Dendritic cell treated with granulocyte-macrophage colony-stimulating factor and Interleukin-4, amounts not matched to agents 40 ng/mL and 50 ng/mL, for 4 days (primary cell): Measurements from ENCODE around the gene SEPTIN12.
A peak's percentile ranks its signal among the peaks of the same experiment; 100 is the strongest.

Experiments used
- H3K27ac Mint-ChIP-seq: one replicate; pipeline ENCODE4 v1.8.0; 2022; ENCODE audit warnings: mild to moderate bottlenecking, mixed read lengths
- H3K27me3 Mint-ChIP-seq: one replicate; pipeline ENCODE4 v1.8.0; 2022; ENCODE audit warnings: mild to moderate bottlenecking, mixed read lengths
- H3K36me3 Mint-ChIP-seq: one replicate; pipeline ENCODE4 v1.8.0; 2022; ENCODE audit warnings: low read depth, mixed read lengths
- H3K4me1 Mint-ChIP-seq: one replicate; pipeline ENCODE4 v1.8.0; 2022; ENCODE audit warnings: low read depth, mixed read lengths
- H3K4me3 Mint-ChIP-seq: one replicate; pipeline ENCODE4 v1.8.0; 2022; ENCODE audit warnings: mild to moderate bottlenecking, moderate library complexity, mixed read lengths
- H3K9me3 Mint-ChIP-seq: one replicate; pipeline ENCODE4 v1.8.0; 2022; ENCODE audit warnings: mixed read lengths
- intact Hi-C: fragments of 100-400 bp; cut with micrococcal nuclease; formaldehyde crosslinking; loops from one replicate; pipeline ENCODE4 v1.15.0; 2022

SEPTIN12 gene

DNA sequence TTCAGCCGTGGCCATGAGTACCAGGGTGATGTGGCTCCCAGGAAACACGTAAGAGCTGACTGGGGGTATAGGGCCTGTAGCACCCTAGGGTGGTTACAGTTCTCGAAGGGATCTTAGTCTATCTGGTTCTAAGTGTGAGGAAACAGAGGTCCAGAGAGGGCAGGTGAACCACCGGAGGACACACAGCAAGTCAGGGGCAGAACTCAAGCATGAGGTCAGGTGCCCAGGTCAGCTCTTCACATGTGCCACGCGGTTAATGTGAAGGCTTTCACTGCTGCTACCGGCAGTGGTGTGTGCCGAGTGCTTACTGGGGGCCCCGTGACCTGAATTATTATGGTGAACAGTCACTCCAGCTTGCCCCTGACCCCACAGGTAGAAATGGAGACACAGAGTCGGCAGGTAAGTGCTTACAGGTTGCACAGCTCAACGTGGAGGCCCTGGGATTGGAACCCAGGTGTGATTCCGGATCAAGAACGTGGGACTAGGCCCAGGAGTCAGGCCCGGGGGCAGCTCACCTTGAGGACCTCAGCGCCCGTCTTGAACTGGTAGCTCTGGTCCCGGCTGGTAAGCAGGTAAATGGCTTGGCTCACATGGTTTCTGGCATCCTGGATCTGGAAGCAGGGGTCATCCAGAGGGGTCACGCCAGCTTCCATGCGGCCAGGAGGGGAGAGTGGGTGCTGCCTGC, 11.2 kb upstream of the SEPTIN12 start:
- Mint-ChIP-seq H3K4me1 (peaks cover 44% of the 10 kb centered on the region), H3K9me3 (no peaks in the 10 kb centered on the region), H3K36me3 (peaks cover 82% of the 10 kb centered on the region), H3K27ac (peak overlapping the region; percentile 18), H3K27me3 (no peaks in the 10 kb centered on the region), H3K4me3 (no peak overlapping the region)
- intact Hi-C loops = no loop called here

DNA sequence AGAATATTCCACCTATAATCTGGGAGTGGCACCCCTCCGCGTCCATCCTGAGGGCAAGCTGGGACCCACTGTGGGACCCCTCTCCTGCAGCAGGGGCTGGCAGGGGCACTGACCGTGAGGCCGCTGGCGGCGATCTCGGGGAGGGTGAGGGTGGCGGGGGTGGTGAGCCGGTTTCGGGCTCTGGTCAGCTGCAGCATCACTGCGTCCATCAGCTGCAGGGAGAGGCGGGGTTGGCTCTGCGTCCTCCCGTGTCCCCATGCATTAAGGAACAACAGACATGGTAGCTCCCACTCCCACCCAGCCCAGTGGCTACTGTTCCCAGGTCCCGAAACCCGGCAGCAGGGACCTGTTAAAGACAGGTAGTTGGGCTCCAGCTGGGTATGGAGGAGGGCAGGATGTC, 10.3 kb upstream of the SEPTIN12 start:
- H3K27me3 Mint-ChIP-seq = no peaks in the 10 kb centered on the region
- H3K4me1 Mint-ChIP-seq = peaks cover 35% of the 10 kb centered on the region
- no peak overlapping the region for H3K4me3 Mint-ChIP-seq
- peak overlapping the region; percentile 18 for H3K27ac Mint-ChIP-seq
- intact Hi-C loops = no loop called here
- H3K36me3 Mint-ChIP-seq = peaks cover 74% of the 10 kb centered on the region
- no peaks in the 10 kb centered on the region for H3K9me3 Mint-ChIP-seq

DNA sequence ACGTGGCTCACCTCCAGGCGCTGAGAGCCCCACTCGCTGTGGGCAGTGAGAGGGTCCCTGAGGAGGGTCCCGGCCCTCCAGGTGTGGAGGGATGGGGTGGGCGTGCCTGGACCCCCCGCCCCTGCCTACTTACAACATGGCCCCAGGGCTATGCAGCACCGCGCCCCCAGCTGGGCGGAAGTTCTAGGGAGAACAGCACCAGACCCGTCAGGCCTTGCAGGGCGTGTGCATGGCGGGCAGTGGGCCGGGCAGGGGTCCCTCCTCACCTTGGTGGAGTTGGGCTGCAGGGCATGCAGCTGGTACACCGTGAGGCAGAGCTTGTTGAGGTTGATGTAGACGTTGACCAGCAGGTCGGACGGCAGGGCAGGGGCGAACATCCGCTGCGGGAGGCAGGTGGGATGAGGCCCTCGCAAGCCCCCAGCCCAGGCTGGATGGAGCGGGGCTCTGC, 9.7 kb upstream of the SEPTIN12 start:
- peaks cover 35% of the 10 kb centered on the region for H3K4me1 Mint-ChIP-seq
- intact Hi-C loops = no loop called here
- H3K36me3 Mint-ChIP-seq = peaks cover 74% of the 10 kb centered on the region
- no peaks in the 10 kb centered on the region for H3K9me3 Mint-ChIP-seq
- no peaks in the 10 kb centered on the region for H3K27me3 Mint-ChIP-seq
- no peak overlapping the region for H3K27ac Mint-ChIP-seq
- H3K4me3 Mint-ChIP-seq = no peak overlapping the region

DNA sequence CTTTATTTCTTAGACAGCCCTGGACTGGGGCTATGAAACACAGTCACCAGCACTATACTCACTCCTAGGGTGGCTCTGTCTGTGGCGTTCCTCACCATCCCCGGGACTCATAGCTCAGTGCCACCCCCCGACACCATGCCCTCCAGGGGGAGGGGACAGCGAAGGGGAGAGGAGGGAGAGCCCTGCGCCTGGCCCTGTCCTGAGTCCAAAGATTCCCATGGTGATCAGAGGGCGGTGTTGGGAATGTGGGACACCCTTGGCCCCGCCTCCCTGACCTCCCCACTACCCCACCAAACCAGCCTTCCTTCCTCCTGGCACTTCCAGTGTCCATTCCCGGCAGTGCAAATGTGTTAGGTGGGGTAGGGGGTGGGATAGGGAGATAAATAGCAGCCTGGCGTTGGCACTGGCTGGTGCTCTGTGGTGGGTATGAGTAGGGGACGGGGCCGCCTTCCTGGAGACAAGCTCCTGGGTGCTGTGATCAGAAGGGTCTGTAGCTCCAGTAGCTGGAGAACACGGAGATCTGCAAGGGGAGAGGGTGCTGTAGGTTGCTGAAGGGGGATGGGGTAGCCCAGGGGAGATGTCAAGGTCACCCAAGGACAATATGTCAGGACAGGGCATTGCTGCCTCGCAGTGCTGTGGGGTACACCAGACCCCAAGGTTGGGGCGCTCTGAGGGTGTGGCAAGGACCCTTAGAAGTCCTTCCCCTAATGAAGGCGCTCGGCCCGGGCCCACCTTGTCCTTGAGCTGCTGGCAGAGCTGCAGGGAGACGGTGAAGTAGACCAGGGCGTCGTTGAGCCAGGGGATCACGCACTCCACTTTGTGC, 9.0 kb upstream of the SEPTIN12 start:
- no peaks in the 10 kb centered on the region for H3K9me3 Mint-ChIP-seq
- H3K4me3 Mint-ChIP-seq = no peak overlapping the region
- intact Hi-C loops = no loop called here
- peaks cover 73% of the 10 kb centered on the region for H3K36me3 Mint-ChIP-seq
- H3K4me1 Mint-ChIP-seq = peaks cover 35% of the 10 kb centered on the region
- H3K27me3 Mint-ChIP-seq = no peaks in the 10 kb centered on the region
- peak overlapping the region; percentile 49 for H3K27ac Mint-ChIP-seq

DNA sequence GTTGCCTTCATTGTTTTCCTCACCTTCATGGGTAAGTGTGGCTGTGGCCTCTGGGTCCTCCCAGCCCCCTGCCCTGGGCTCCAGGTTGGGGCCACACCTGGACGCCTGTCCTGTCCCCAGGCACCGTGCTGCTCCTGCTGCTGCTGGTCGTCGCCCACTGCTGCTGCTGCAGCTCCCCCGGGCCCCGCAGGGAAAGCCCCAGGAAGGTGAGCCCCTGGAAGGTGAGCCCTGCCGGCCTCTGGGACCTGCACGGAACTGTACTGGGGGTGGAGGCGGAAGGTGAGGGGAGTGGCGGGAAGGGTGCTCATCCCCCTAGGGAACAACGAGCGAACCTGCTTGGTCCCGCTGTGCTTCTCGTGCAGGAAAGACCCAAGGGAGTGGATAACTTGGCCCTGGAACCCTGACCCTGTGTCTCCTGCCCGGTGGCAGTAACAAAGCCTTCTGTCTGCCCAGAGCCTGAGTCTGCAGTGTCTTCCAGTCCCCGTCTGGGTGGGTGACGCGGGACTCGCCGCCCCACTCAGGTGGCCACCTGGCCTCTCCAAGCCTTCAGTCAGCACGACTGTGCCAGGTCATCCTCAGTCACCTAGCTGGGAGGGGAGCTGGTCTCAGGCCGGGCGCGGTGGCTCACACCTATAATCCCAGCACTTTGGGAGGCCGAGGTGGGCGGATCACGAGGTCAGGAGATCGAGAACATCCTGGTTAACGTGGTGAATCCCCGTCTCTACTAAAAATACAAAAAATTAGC, 7.9 kb upstream of the SEPTIN12 start:
- Mint-ChIP-seq H3K36me3 (peaks cover 61% of the 10 kb centered on the region), H3K9me3 (no peaks in the 10 kb centered on the region), H3K27me3 (no peaks in the 10 kb centered on the region), H3K27ac (no peak overlapping the region), H3K4me1 (peaks cover 25% of the 10 kb centered on the region), H3K4me3 (no peak overlapping the region)
- intact Hi-C loops = no loop called here

DNA sequence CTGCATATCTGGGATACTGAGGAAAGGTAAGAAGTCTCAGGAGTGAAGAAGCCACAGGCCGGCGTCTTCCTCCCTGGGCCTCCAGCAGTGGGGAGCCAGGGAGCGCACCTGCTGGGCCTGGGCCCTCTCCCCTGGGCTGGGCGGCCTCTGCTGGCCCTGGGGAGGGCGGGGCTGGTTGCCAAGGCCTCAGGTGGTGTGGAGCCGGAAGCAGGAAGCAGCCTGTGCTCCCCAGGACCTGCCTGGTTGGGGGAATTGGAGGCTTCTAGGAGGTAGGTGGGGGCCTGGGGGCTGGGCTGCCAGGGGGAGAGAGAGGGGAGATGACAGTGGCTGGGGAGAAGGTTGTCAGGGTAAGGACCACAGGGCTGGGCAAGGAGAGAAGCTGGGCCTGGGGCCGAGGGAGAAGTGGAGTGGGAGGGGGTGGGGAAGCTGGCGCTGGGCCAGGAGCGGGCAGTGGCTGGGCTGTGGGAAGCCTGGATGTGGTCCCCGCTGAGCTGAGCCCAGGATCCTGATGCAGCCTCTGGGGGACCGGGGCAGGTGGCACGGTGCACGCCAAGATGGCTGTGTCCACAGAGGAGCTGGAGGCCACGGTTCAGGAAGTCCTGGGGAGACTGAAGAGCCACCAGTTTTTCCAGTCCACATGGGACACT, 7.2 kb upstream of the SEPTIN12 start, which contains the start of gene SMIM22:
TSS of gene SMIM22 (plus strand) at position 189 of the 647 bp plus-strand sequence. CDS start at position 555, 366 bp downstream.
- intact Hi-C loops = no loop called here
- Mint-ChIP-seq H3K27ac (no peak within 1 kb of the TSS), H3K36me3 (peaks cover 54% of the 10 kb centered on the region)

DNA sequence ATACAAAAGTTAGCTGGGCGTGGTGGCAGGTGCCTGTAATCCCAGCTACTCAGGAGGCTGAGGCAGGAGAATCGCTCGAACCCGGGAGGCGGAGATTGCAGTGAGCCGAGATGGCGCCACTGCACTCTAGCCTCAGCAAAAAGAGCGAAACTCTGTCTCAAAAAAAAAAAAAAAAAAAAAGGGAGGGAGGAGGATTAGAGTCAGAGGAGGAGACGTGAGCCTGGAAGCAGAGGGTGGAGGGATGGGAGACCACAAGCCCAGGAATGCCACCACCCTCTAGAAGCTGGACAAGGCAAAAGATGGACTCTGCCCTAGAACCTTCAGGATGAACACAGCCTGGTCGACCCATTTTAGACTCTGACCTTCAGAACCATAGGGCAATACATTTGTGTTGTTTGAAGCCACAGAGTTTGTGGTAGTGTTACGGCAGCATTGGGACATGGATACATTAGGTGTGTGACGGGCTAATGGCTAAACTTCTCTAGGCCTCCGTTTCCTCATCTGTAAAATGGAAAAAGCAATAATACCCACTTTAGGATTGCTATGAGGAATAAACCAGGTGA, 4.9 kb upstream of the SEPTIN12 start:
- no peaks in the 10 kb centered on the region for H3K4me1 Mint-ChIP-seq

More for the DNA sequence above, 7.2 kb upstream of the SEPTIN12 start, which contains the start of gene SMIM22:
- Mint-ChIP-seq H3K4me1 (peaks cover 18% of the 10 kb centered on the region), H3K27me3 (no peaks in the 10 kb centered on the region), H3K4me3 (no peak within 1 kb of the TSS), H3K9me3 (no peaks in the 10 kb centered on the region)

DNA sequence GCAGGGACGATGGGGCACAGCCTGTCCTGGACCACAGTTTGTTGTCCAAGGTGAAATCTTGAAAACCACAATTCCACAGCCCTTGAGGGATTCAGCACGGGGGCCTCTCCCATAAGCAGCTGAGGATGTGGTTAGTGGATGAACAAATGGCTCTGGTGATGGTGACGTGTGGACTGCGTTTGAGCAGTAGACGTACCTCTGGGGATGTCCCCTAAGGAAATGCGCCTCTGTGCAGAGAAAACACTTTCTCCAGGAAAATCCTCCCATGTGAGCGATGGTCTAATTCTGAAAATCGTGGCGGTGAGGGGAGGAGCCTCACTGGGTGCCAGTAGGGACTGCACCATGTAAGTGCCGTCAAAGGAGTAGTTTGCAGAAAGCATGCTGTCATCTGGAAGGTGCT, 2.7 kb upstream of the SEPTIN12 start:
- peaks cover 9% of the 10 kb centered on the region for H3K27me3 Mint-ChIP-seq
- H3K27ac Mint-ChIP-seq = no peak overlapping the region
- H3K4me3 Mint-ChIP-seq = no peak overlapping the region
- H3K9me3 Mint-ChIP-seq = no peaks in the 10 kb centered on the region
- intact Hi-C loops = no loop called here
- H3K36me3 Mint-ChIP-seq = peaks cover 10% of the 10 kb centered on the region
- H3K4me1 Mint-ChIP-seq = no peaks in the 10 kb centered on the region

More for the DNA sequence above, 4.9 kb upstream of the SEPTIN12 start:
- Mint-ChIP-seq H3K27me3 (peaks cover 6% of the 10 kb centered on the region), H3K36me3 (peaks cover 31% of the 10 kb centered on the region), H3K9me3 (no peaks in the 10 kb centered on the region), H3K4me3 (no peak overlapping the region), H3K27ac (no peak overlapping the region)
- intact Hi-C loops = no loop called here

DNA sequence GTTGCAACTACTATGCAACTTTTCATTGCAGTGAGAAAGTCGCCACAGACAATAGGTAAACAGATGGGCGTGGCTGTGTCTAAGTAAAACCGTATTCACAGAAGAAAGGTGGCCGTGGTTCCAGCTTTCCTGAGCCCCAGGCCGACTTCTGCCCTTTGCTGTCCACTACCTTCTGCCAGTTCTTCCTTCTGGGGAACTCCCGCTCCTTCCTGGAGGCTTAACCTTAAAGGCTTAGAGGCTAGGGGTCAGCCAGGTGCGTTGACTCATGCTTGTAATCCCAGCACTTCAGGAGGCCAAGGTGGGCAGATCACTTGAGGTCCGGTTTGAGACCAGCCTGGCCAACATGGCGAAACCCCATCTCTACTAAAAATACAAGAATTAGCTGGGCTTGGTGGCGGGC, 2.1 kb upstream of the SEPTIN12 start:
- Mint-ChIP-seq H3K27ac (no peak overlapping the region), H3K4me1 (no peaks in the 10 kb centered on the region), H3K36me3 (peaks cover 4% of the 10 kb centered on the region), H3K27me3 (peaks cover 9% of the 10 kb centered on the region), H3K4me3 (no peak overlapping the region), H3K9me3 (no peaks in the 10 kb centered on the region)
- intact Hi-C loops = no loop called here

DNA sequence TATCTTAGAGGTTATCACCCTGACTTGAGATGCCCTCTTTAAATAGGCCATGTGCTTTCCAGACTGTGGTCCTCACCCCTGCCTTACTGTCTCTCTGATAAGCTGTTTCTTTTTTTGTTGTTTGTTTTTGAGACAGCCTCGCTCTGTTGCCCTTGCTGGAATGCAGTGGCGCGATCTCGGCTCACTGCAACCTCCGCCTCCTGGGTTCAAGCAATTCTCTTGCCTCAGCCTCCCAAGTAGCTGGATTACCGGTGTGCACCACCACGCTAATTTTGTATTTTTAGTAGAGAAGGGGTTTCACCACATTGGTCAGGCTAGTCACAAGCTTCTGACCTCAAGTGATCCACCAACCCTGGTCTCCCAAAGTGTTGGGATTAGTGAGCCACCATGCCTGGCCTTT, 765 bp upstream of the SEPTIN12 start:
- H3K9me3 Mint-ChIP-seq = no peaks in the 10 kb centered on the region
- H3K4me3 Mint-ChIP-seq = no peak overlapping the region
- no peaks in the 10 kb centered on the region for H3K36me3 Mint-ChIP-seq
- intact Hi-C loops = no loop called here
- H3K4me1 Mint-ChIP-seq = no peaks in the 10 kb centered on the region
- no peak overlapping the region for H3K27ac Mint-ChIP-seq
- peaks cover 9% of the 10 kb centered on the region for H3K27me3 Mint-ChIP-seq

DNA sequence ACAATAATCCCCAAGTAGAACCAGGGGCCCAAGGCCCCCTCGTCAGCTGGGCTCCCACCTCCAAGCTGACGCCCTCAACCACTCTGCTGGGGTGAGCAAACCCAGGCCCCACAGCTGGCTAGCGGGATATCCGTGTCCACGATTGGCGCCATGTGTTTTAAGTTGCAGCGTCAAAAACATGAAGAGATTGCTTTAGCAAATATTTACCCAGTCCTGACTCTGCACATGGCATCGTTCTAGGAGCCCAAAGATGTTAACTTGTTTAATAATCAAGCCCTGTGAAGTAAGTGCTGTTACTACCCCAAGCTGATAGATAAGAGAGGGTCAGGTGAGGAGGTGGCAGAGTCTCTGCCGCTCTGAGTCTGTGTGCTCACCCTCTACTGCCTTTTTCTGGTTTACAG, 344 bp upstream of the SEPTIN12 start:
- Mint-ChIP-seq H3K4me3 (no peak overlapping the region), H3K27me3 (peaks cover 9% of the 10 kb centered on the region), H3K36me3 (no peaks in the 10 kb centered on the region), H3K9me3 (no peaks in the 10 kb centered on the region), H3K27ac (no peak overlapping the region), H3K4me1 (no peaks in the 10 kb centered on the region)
- intact Hi-C loops = no loop called here

DNA sequence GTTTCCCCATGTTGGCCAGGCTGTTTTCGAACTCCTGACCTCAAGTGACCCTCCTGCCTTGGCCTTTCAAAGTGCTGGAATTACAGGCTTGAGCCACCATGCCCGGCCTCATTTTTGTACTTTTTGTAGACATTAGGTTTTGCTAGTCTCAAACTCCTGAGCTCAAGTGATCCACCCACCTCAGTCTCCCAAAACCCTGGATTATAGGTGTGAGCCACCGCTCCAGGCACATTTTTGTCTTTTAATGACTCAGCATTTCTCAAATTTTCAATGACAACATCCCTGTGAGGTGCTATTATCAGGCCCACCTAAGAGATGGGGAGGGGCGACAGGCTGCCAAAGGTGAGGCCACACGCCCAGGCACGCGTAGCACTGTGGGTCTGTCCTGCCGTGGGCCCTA, 1.1 kb downstream of the SEPTIN12 start:
- Mint-ChIP-seq H3K27ac (no peak overlapping the region), H3K9me3 (no peaks in the 10 kb centered on the region), H3K4me3 (no peak overlapping the region), H3K36me3 (no peaks in the 10 kb centered on the region), H3K27me3 (peaks cover 9% of the 10 kb centered on the region), H3K4me1 (peaks cover 13% of the 10 kb centered on the region)
- intact Hi-C loops = no loop called here

DNA sequence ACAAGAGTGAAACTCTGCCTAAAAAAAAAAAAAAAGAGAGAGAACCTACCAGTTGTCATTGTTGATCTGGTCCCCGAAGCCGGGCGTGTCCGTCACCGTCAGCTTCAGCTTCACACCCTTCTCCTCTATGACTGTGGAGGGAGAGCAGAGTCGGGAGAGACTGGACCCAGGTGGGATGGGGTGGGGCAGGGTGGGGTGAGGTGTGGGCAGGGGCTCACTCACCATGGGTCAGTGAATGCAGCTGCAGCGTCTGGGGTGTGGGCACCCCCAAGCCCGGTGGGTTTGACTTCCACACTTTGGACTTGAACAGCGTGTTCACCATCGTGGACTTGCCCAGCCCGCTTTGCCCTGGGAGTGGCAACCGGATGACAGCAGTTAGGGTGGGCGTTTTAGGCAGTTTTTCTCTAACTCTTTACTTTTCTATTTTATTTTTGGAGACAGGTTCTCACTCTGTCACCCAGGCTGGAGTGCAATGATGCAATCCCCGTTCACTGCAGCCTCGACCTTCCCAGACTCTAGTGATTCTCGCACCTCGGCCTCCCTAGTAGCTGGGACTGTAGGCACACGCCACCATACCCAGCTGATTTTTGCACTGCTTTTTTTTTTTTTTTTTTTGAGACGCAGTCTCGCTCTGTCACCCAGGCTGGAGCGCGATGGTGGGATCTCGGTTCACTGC, 2.2 kb downstream of the SEPTIN12 start:
- Mint-ChIP-seq H3K36me3 (no peaks in the 10 kb centered on the region), H3K4me3 (no peak overlapping the region), H3K9me3 (no peaks in the 10 kb centered on the region), H3K4me1 (peaks cover 20% of the 10 kb centered on the region), H3K27me3 (peaks cover 9% of the 10 kb centered on the region), H3K27ac (no peak overlapping the region)
- intact Hi-C loops = no loop called here
